Thoracic aorta (tissue), 2 donors: Measurements from ENCODE around the gene POLR3E. TPM values are rescaled to one million over a fixed set of nuclear protein-coding genes. Genes with fewer than 3 reads are reported as not detected.

Experiments used
- ATAC-seq: fragments of 150-250 bp; one replicate; pipeline ENCODE4 v1.8.0; 2017; ENCODE audit warnings: low read depth; ENCODE audit not compliant: insufficient number of reproducible peaks, low FRiP score
- DNase-seq: peaks from one replicate; pipeline ENCODE4 v3.0.0-alpha.2; 2020; ENCODE audit warnings: low spot score
- H3K27ac ChIP-seq, 2 donors: fragments of 200-600 bp; sonication (generic); 1 replicate in 1 of 2; 2 replicates in 1 of 2; pipeline ENCODE4 v1.5.1; 2016; ENCODE audit warnings: mild to moderate bottlenecking in 2 of 2, moderate library complexity in 2 of 2
- H3K27me3 ChIP-seq: fragments of 200-600 bp; sonication (generic); replicated peaks from 2 replicates; pipeline ENCODE4 v1.6.0; 2016; ENCODE audit warnings: mild to moderate bottlenecking; ENCODE audit not compliant: insufficient read depth
- H3K36me3 ChIP-seq: fragments of 200-600 bp; sonication (generic); one replicate; pipeline ENCODE4 v1.5.1; 2016
- H3K4me1 ChIP-seq, 2 donors: fragments of 200-600 bp; sonication (generic); 1 replicate in 1 of 2; 2 replicates in 1 of 2; pipeline versions ENCODE4 v1.5.1 to v1.6.0; 2016; ENCODE audit warnings: low read depth in 2 of 2, mild to moderate bottlenecking in 1 of 2; ENCODE audit not compliant: control insufficient read depth in 1 of 2
- H3K4me3 ChIP-seq: fragments of 200-600 bp; sonication (generic); 2 replicates; pipeline ENCODE4 v1.5.1; 2016; ENCODE audit warnings: mild to moderate bottlenecking
- H3K9me3 ChIP-seq: fragments of 200-600 bp; sonication (generic); 2 replicates; pipeline ENCODE4 v1.5.1; 2016
- total RNA-seq, 2 donors: library from RNA; depleted of rRNA; stranded (reverse); fragments of >200 nt; gene quantifications; one replicate each; pipeline versions ENCODE4 v1.1.0 to v1.2.3, GENCODE V29; 2016
- TF ChIP-seq, protein P1 (sequence below): fragments of 200-600 bp; sonication (generic); IDR thresholded peaks from one replicate; pipeline ENCODE4 v1.5.1; 2019; ENCODE audit warnings: antibody characterized with exemption

POLR3E gene
- total RNA-seq, 2 donors from 2014 or later: 62.9 to 112 TPM

DNA sequence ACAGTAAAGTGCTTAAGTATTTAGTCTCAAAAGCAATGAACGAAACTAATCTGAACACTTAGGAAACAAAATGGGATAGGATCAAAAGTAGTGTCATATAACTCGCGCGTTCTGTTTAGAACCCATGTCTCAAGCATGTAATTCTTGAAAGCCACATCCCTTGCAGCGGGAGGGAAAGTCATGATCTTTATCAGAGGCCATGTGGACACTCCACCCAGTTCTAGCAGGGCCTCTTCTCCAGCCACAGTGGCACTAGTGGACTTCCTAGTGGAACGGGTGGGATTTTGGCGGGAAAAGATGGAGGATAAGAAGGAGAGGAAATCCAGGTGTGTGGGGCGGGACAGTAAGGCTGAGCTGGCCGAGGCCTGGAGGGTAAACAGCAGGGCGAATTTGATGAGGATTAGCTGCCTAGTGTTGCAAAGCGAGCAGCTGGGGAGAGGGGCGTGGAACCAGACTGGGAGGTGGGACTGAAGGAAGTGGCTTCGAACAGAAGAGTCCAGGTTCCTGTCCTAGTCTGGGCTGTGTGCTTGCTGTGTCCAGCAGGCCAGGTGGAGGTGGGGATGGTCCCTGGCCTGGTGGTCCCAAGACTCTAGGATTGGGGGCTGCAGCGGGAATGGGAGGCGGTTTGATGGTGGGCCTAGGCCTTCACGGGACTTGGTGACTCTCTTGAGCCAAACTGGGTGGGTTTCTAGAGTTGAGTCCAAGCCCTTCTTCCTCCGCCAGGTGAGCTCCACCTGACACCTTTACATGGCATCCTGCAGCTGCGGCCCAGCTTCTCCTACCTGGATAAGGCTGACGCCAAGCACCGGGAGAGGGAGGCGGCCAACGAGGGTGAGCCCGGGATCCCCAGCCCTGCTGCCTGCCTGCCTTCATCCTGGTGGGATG is 15.9 kb downstream of the POLR3E start:
- DNase-seq: no peak
- H3K27ac ChIP-seq: no peak overlapping the region
- no peaks in the 10 kb centered on the region for H3K27me3 ChIP-seq
- no peaks in the 10 kb centered on the region for H3K4me1 ChIP-seq
- peaks cover 75% of the 10 kb centered on the region for H3K36me3 ChIP-seq
- H3K9me3 ChIP-seq: no peaks in the 10 kb centered on the region
- TF ChIP-seq, protein P1, sequence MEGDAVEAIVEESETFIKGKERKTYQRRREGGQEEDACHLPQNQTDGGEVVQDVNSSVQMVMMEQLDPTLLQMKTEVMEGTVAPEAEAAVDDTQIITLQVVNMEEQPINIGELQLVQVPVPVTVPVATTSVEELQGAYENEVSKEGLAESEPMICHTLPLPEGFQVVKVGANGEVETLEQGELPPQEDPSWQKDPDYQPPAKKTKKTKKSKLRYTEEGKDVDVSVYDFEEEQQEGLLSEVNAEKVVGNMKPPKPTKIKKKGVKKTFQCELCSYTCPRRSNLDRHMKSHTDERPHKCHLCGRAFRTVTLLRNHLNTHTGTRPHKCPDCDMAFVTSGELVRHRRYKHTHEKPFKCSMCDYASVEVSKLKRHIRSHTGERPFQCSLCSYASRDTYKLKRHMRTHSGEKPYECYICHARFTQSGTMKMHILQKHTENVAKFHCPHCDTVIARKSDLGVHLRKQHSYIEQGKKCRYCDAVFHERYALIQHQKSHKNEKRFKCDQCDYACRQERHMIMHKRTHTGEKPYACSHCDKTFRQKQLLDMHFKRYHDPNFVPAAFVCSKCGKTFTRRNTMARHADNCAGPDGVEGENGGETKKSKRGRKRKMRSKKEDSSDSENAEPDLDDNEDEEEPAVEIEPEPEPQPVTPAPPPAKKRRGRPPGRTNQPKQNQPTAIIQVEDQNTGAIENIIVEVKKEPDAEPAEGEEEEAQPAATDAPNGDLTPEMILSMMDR: no peak
- ATAC-seq: no peak
- H3K4me3 ChIP-seq: no peak overlapping the region

DNA sequence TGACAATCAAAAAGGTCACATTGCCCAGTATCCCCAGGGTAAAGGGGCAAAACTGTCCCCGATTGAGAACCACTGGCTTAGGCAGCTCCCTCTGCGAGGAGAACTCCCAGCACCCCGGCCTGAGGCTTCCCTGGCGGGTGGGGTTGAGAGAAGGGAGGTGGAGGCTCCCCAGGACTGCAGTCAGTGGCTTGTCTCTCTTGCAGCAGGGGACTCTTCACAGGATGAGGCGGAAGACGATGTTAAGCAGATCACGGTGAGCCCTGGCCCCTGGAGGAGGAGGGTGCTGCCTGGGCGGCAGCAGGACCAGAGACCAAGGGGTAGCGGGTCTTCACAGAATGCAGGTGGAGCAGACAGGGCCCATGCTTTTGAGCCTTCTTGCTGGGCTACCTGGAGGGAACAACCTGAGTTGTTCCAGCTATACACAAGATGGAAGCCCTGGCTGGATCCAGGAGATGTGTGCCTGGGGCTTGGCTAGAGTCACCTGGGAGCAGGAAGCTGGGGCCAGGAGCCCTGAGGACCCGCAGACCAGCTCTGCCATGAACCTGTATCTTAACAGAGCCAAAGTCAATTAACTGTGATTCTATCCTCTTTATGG is 16.8 kb downstream of the POLR3E start:
- H3K4me1 ChIP-seq: no peaks in the 10 kb centered on the region
- H3K9me3 ChIP-seq: no peaks in the 10 kb centered on the region
- no peak overlapping the region for H3K4me3 ChIP-seq
- no peak overlapping the region for H3K27ac ChIP-seq
- no peak for DNase-seq
- no peaks in the 10 kb centered on the region for H3K27me3 ChIP-seq
- peaks cover 74% of the 10 kb centered on the region for H3K36me3 ChIP-seq
- TF ChIP-seq, protein P1: no peak
- ATAC-seq: no peak

DNA sequence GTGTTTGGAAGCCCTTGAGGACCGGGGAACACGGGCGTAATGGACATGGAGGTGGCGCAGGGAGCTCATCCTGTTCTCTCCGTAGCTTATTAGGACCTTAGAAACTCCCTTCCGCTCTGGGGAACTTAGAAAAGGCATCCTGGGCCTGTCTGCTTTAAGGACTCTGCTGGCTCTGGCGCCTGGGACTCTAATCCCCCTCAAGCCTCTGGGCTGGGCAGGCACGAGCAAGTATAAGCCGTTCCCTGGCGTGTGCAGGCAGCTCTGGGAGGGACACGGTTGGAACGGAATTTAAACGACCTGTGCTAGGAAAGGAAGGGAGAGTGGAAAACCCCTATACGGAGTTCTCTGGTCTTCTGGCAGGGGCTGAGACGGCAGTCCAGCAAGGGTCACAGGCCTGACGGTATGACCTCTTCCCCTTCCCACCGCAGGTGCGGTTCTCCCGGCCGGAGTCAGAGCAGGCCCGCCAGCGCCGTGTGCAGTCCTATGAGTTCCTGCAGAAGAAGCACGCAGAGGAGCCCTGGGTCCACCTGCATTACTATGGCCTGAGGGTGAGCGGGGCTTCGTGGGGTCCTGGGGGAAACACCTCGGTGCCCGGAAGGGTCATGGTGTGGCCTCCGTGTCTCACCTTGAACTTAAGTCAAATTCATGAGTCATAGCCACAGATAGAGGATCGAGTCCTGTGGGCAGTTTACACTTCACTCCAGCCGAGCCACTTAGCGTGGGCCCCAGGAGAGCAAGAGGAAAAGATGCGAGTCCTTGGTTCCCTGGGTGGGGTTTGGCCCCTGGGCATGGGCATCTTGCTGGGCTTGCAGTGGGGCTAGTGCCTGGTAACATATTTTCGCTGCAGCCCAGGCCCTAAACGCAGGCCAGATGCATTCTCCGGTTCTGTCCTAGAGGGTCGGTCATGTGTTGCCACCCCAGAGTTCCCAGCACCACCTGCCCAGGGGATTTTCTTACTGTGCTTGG is 17.7 kb downstream of the POLR3E start:
- Histone ChIP-seq H3K4me1 (no peaks in the 10 kb centered on the region), H3K27ac (no peak overlapping the region), H3K27me3 (no peaks in the 10 kb centered on the region), H3K36me3 (peaks cover 71% of the 10 kb centered on the region), H3K9me3 (no peaks in the 10 kb centered on the region), H3K4me3 (no peak overlapping the region)
- TF ChIP-seq, protein P1: no peak
- no peak for ATAC-seq
- no peak for DNase-seq

DNA sequence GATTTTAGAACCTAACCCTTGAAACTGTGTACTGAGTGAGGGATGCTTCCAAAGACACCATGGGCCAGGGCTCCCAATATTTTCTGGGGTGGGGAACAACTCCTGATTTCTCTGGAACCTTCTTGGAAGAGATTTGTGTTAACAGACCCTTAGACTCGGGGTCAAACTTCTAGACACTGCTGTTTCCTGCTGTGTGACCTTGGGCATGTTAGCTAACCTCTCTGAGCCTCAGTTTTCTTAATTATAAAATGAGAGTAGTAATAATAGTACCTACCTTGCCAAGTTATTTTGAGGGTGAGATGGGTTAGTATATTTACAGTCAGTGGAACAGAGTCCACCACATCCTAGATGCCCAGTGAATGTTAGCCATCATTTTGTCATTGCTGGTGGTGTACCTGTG is 18.8 kb downstream of the POLR3E start:
- Histone ChIP-seq H3K36me3 (peaks cover 63% of the 10 kb centered on the region), H3K27ac (no peak overlapping the region), H3K27me3 (no peaks in the 10 kb centered on the region), H3K9me3 (no peaks in the 10 kb centered on the region), H3K4me3 (no peak overlapping the region), H3K4me1 (no peaks in the 10 kb centered on the region)
- no peak for ATAC-seq
- no peak for DNase-seq
- TF ChIP-seq, protein P1: no peak
